Naive thymus-derived CD4-positive, alpha-beta T cell (primary cell): Measurements from ENCODE around the gene ZBTB42. TPM values are rescaled to one million over a fixed set of nuclear protein-coding genes. Genes with fewer than 3 reads are reported as not detected.
A peak's percentile ranks its signal among the peaks of the same experiment; 100 is the strongest.

Experiments used
- ATAC-seq: fragments of 150-1000 bp; cut with Tn5 transposase; 2 replicates; pipeline ENCODE4 v1.10.0; 2021; ENCODE audit warnings: mild to moderate bottlenecking, moderate library complexity
- CTCF ChIA-PET: fragments of 350-600 bp; sonication (Branson Sonifier 250); formaldehyde crosslinking; loops from one replicate; lab custom pipeline; 2021; ENCODE audit warnings: antibody characterized with exemption; lab: Charles Lee
- POLR2A ChIA-PET: fragments of 350-600 bp; sonication (Branson Sonifier 250); formaldehyde crosslinking; loops from one replicate; lab custom pipeline; 2021; ENCODE audit warnings: antibody characterized with exemption, inconsistent platforms; lab: Charles Lee
- DNase-seq, 9 donors: peaks; one replicate each; pipeline versions ENCODE4 v3.0.0 to v3.0.0-alpha.2; 2020 to 2022; ENCODE audit warnings: mixed read lengths in 1 of 9
- H3K27ac ChIP-seq: one replicate; pipeline ENCODE4 v1.7.0; 2013; ENCODE audit warnings: mild to moderate bottlenecking, low read depth, low read length, moderate library complexity
- H3K27me3 ChIP-seq, 2 donors: one replicate each; pipeline ENCODE4 v1.7.0; 2013; ENCODE audit warnings: low read length in 2 of 2, mild to moderate bottlenecking in 2 of 2, moderate library complexity in 2 of 2; ENCODE audit not compliant: control insufficient read depth in 2 of 2, insufficient read depth in 2 of 2
- H3K36me3 ChIP-seq, 3 experiments: 1 replicate in 2 of 3; 2 replicates in 1 of 3; pipeline ENCODE4 v1.7.0; 2013; ENCODE audit warnings: low read length in 3 of 3, mild to moderate bottlenecking in 3 of 3, moderate library complexity in 1 of 3; ENCODE audit not compliant: insufficient read depth in 3 of 3, control insufficient read depth in 2 of 3
- H3K4me1 ChIP-seq, 2 donors: one replicate each; pipeline ENCODE4 v1.7.0; 2013; ENCODE audit warnings: low read length in 2 of 2, mild to moderate bottlenecking in 2 of 2, moderate library complexity in 1 of 2; ENCODE audit not compliant: control insufficient read depth in 2 of 2, insufficient read depth in 2 of 2
- H3K4me3 ChIP-seq: 2 replicates; pipeline ENCODE4 v1.7.0; 2013; ENCODE audit warnings: mild to moderate bottlenecking, low read length
- H3K9me3 ChIP-seq, 3 experiments: 1 replicate in 2 of 3; 2 replicates in 1 of 3; pipeline ENCODE4 v1.7.0; 2013; ENCODE audit warnings: low read length in 3 of 3; ENCODE audit not compliant: control insufficient read depth in 2 of 3
- H3K27ac Mint-ChIP-seq, 9 donors: one replicate each; pipeline ENCODE4 v1.8.0; 2020 to 2022; ENCODE audit warnings: mixed read lengths in 9 of 9, mild to moderate bottlenecking in 8 of 9, moderate library complexity in 5 of 9, inconsistent platforms in 2 of 9
- H3K27me3 Mint-ChIP-seq, 5 donors: one replicate each; pipeline ENCODE4 v1.8.0; 2021 to 2022; ENCODE audit warnings: mixed read lengths in 5 of 5, mild to moderate bottlenecking in 1 of 5
- H3K36me3 Mint-ChIP-seq, 5 donors: one replicate each; pipeline ENCODE4 v1.8.0; 2020 to 2022; ENCODE audit warnings: mixed read lengths in 5 of 5, mild to moderate bottlenecking in 3 of 5, inconsistent platforms in 1 of 5
- H3K4me1 Mint-ChIP-seq, 7 donors: one replicate each; pipeline ENCODE4 v1.8.0; 2020 to 2022; ENCODE audit warnings: mixed read lengths in 7 of 7, mild to moderate bottlenecking in 3 of 7, inconsistent platforms in 1 of 7
- H3K4me3 Mint-ChIP-seq, 10 donors: one replicate each; pipeline ENCODE4 v1.8.0; 2020 to 2022; ENCODE audit warnings: mild to moderate bottlenecking in 10 of 10, mixed read lengths in 10 of 10, moderate library complexity in 6 of 10, inconsistent platforms in 2 of 10
- H3K9me3 Mint-ChIP-seq, 11 donors: one replicate each; pipeline ENCODE4 v1.8.0; 2020 to 2022; ENCODE audit warnings: mixed read lengths in 11 of 11, mild to moderate bottlenecking in 4 of 11, inconsistent platforms in 1 of 11, moderate library complexity in 1 of 11
- intact Hi-C, 2 donors: fragments of 100-400 bp; cut with micrococcal nuclease; formaldehyde crosslinking; loops; one replicate each; pipeline ENCODE4 v1.15.1; 2023
- polyA plus RNA-seq, 2 donors: library from polyadenylated mRNA; unstranded; fragments of 300-500 nt; fragmentation: Illumina TruSeq; gene quantifications; one replicate each; pipeline ENCODE4 v1.2.3, GENCODE V29; 2021
- total RNA-seq, 6 experiments: library from RNA in 5 of 6; stranded (reverse) in 5 of 6; gene quantifications; 1 replicate in 5 of 6; 2 replicates in 1 of 6; pipeline ENCODE4 v1.2.3 and lab custom pipeline; 2021 to 2026

ZBTB42 gene
- total and polyA plus RNA-seq, 7 experiments from 2014 or later: 2.1 to 11.3 (median 3.9) TPM

GRCh38 chr14:104803912-104804410, 3.1 kb downstream of the ZBTB42 start:
- H3K27me3 Mint-ChIP-seq: peaks cover 0 to 2% (median 0%) of the 10 kb centered on the region in 5 donors
- intact Hi-C loops: no loop called here
- DNase-seq (no peak), ATAC-seq (no peak)
- ChIA-PET CTCF (interaction anchor here (1.2 kb wide), 1 partner anchor 22 kb away, joined by 3 read pairs; no protein-coding TSS in a partner anchor), POLR2A (interaction anchor here (0.7 kb wide), 1 partner anchor 15 kb away, joined by 3 read pairs; no protein-coding TSS in a partner anchor)
- peaks cover 13 to 31% (median 20%) of the 10 kb centered on the region in 7 donors for H3K4me1 Mint-ChIP-seq
- Histone ChIP-seq H3K9me3 (no peaks in the 10 kb centered on the region), H3K4me3 (no peak overlapping the region), H3K27ac (no peak overlapping the region), H3K4me1 (peaks cover 15 to 20% of the 10 kb centered on the region in 2 donors), H3K27me3 (no peaks in the 10 kb centered on the region), H3K36me3 (no peaks in the 10 kb centered on the region)
- H3K4me3 Mint-ChIP-seq: peak overlapping the region in 1 of 10 donors; percentile 59
- H3K9me3 Mint-ChIP-seq: peaks cover 0 to 5% (median 0%) of the 10 kb centered on the region in 11 donors
- peaks cover 0 to 2% (median 0%) of the 10 kb centered on the region in 5 donors for H3K36me3 Mint-ChIP-seq
- H3K27ac Mint-ChIP-seq: no peak overlapping the region

GRCh38 chr14:104804481-104805325, 3.8 kb downstream of the ZBTB42 start:
- DNase-seq (no peak), ATAC-seq (no peak)
- POLR2A ChIA-PET: interaction anchor here (0.7 kb wide), 1 partner anchor 14 kb away, joined by 3 read pairs; no protein-coding TSS in a partner anchor
- Mint-ChIP-seq H3K9me3 (peaks cover 0 to 5% (median 0%) of the 10 kb centered on the region in 11 donors), H3K27ac (no peak overlapping the region), H3K27me3 (no peaks in the 10 kb centered on the region), H3K36me3 (peaks cover 0 to 2% (median 0%) of the 10 kb centered on the region in 5 donors), H3K4me3 (no peak overlapping the region), H3K4me1 (peaks cover 10 to 24% (median 13%) of the 10 kb centered on the region in 7 donors)
- H3K4me3 ChIP-seq: no peak overlapping the region
- intact Hi-C loops: no loop called here
- H3K4me1 ChIP-seq: peaks cover 13 to 18% of the 10 kb centered on the region in 2 donors
- no peak overlapping the region for H3K27ac ChIP-seq
- no peaks in the 10 kb centered on the region for H3K9me3 ChIP-seq
- CTCF ChIA-PET: interaction anchor here (1.2 kb wide), 1 partner anchor 21 kb away, joined by 3 read pairs; no protein-coding TSS in a partner anchor
- H3K36me3 ChIP-seq: no peaks in the 10 kb centered on the region
- H3K27me3 ChIP-seq: no peaks in the 10 kb centered on the region

GRCh38 chr14:104805326-104805678, 4.4 kb downstream of the ZBTB42 start:
- ChIA-PET CTCF (no interaction called here), POLR2A (no interaction called here)
- Mint-ChIP-seq H3K36me3 (peaks cover 0 to 2% (median 0%) of the 10 kb centered on the region in 5 donors), H3K4me1 (peaks cover 7 to 22% (median 10%) of the 10 kb centered on the region in 7 donors), H3K27ac (no peak overlapping the region), H3K9me3 (peaks cover 0 to 5% (median 0%) of the 10 kb centered on the region in 11 donors), H3K27me3 (no peaks in the 10 kb centered on the region), H3K4me3 (no peak overlapping the region)
- DNase-seq (no peak), ATAC-seq (no peak)
- Histone ChIP-seq H3K36me3 (no peaks in the 10 kb centered on the region), H3K27me3 (no peaks in the 10 kb centered on the region), H3K9me3 (no peaks in the 10 kb centered on the region), H3K27ac (no peak overlapping the region), H3K4me1 (peaks cover 12 to 13% of the 10 kb centered on the region in 2 donors), H3K4me3 (no peak overlapping the region)
- intact Hi-C loops: no loop called here

GRCh38 chr14:104805941-104806624, 5.2 kb downstream of the ZBTB42 start:
- Mint-ChIP-seq H3K4me1 (peaks cover 7 to 22% (median 10%) of the 10 kb centered on the region in 7 donors), H3K27ac (peak overlapping the region in 3 of 9 donors; percentile 39 to 61 (median 43)), H3K36me3 (peaks cover 0 to 2% (median 0%) of the 10 kb centered on the region in 5 donors), H3K27me3 (no peaks in the 10 kb centered on the region), H3K4me3 (peak overlapping the region in 1 of 10 donors; percentile 22), H3K9me3 (peaks cover 0 to 5% (median 0%) of the 10 kb centered on the region in 11 donors)
- ChIA-PET CTCF (no interaction called here), POLR2A (no interaction called here)
- Histone ChIP-seq H3K9me3 (no peaks in the 10 kb centered on the region), H3K27ac (no peak overlapping the region), H3K36me3 (no peaks in the 10 kb centered on the region), H3K27me3 (no peaks in the 10 kb centered on the region), H3K4me1 (peaks cover 12 to 13% of the 10 kb centered on the region in 2 donors), H3K4me3 (no peak overlapping the region)
- ATAC-seq: no peak
- no peak for DNase-seq
- intact Hi-C loops: no loop called here

- intact Hi-C loops: no loop called here
- ATAC-seq: no peak
- Mint-ChIP-seq H3K27ac (peak overlapping the region in 3 of 9 donors; percentile 43 to 70 (median 61)), H3K4me1 (peaks cover 6 to 22% (median 7%) of the 10 kb centered on the region in 7 donors), H3K9me3 (peaks cover 0 to 5% (median 0%) of the 10 kb centered on the region in 11 donors), H3K4me3 (peak overlapping the region in 1 of 10 donors; percentile 22), H3K36me3 (peaks cover 0 to 2% (median 0%) of the 10 kb centered on the region in 5 donors), H3K27me3 (no peaks in the 10 kb centered on the region)
- CTCF ChIA-PET: no interaction called here
- Histone ChIP-seq H3K27me3 (no peaks in the 10 kb centered on the region), H3K9me3 (no peaks in the 10 kb centered on the region), H3K27ac (no peak overlapping the region), H3K4me3 (no peak overlapping the region), H3K36me3 (no peaks in the 10 kb centered on the region), H3K4me1 (peaks cover 5 to 8% of the 10 kb centered on the region in 2 donors)
- POLR2A ChIA-PET: no interaction called here
- no peak for DNase-seq
Measured at GRCh38 chr14:104806625-104807465, 5.9 kb downstream of the ZBTB42 start.

- Mint-ChIP-seq H3K4me3 (no peak overlapping the region), H3K9me3 (peaks cover 0 to 5% (median 0%) of the 10 kb centered on the region in 11 donors), H3K4me1 (peaks cover 2 to 11% (median 7%) of the 10 kb centered on the region in 7 donors), H3K27ac (no peak overlapping the region), H3K36me3 (peaks cover 0 to 2% (median 0%) of the 10 kb centered on the region in 5 donors), H3K27me3 (no peaks in the 10 kb centered on the region)
- Histone ChIP-seq H3K4me3 (no peak overlapping the region), H3K27ac (no peak overlapping the region), H3K27me3 (no peaks in the 10 kb centered on the region), H3K36me3 (no peaks in the 10 kb centered on the region), H3K4me1 (no peaks in the 10 kb centered on the region), H3K9me3 (no peaks in the 10 kb centered on the region)
- ChIA-PET POLR2A (no interaction called here), CTCF (no interaction called here)
- ATAC-seq: no peak
- intact Hi-C loops: no loop called here
- no peak for DNase-seq
Measured at GRCh38 chr14:104808456-104808855, 7.6 kb downstream of the ZBTB42 start.
